Thoracic aorta (tissue), 2 donors: ENCODE data around the gene TTC9B. TPM values are rescaled to one million over a fixed set of nuclear protein-coding genes. Genes with fewer than 3 reads are reported as not detected.

ENCODE experiments used
- ATAC-seq: fragments of 150-250 bp; one replicate; pipeline ENCODE4 v1.8.0; 2017; ENCODE audit warnings: low read depth; ENCODE audit not compliant: insufficient number of reproducible peaks, low FRiP score
- DNase-seq: peaks from one replicate; pipeline ENCODE4 v3.0.0-alpha.2; 2020; ENCODE audit warnings: low spot score
- H3K27ac ChIP-seq, 2 donors: fragments of 200-600 bp; sonication (generic); 1 replicate in 1 of 2; 2 replicates in 1 of 2; pipeline ENCODE4 v1.5.1; 2016; ENCODE audit warnings: mild to moderate bottlenecking in 2 of 2, moderate library complexity in 2 of 2
- H3K27me3 ChIP-seq: fragments of 200-600 bp; sonication (generic); replicated peaks from 2 replicates; pipeline ENCODE4 v1.6.0; 2016; ENCODE audit warnings: mild to moderate bottlenecking; ENCODE audit not compliant: insufficient read depth
- H3K36me3 ChIP-seq: fragments of 200-600 bp; sonication (generic); one replicate; pipeline ENCODE4 v1.5.1; 2016
- H3K4me1 ChIP-seq, 2 donors: fragments of 200-600 bp; sonication (generic); 1 replicate in 1 of 2; 2 replicates in 1 of 2; pipeline versions ENCODE4 v1.5.1 to v1.6.0; 2016; ENCODE audit warnings: low read depth in 2 of 2, mild to moderate bottlenecking in 1 of 2; ENCODE audit not compliant: control insufficient read depth in 1 of 2
- H3K4me3 ChIP-seq: fragments of 200-600 bp; sonication (generic); 2 replicates; pipeline ENCODE4 v1.5.1; 2016; ENCODE audit warnings: mild to moderate bottlenecking
- H3K9me3 ChIP-seq: fragments of 200-600 bp; sonication (generic); 2 replicates; pipeline ENCODE4 v1.5.1; 2016
- CTCF ChIP-seq: fragments of 200-600 bp; sonication (generic); IDR thresholded peaks from one replicate; pipeline ENCODE4 v1.5.1; 2019; ENCODE audit warnings: antibody characterized with exemption
- total RNA-seq, 2 donors: library from RNA; depleted of rRNA; stranded (reverse); fragments of >200 nt; gene quantifications; one replicate each; pipeline versions ENCODE4 v1.1.0 to v1.2.3, GENCODE V29; 2016

The TTC9B gene
- total RNA-seq, 2 donors from 2014 or later: not detected

- no peaks in the 10 kb centered on the region for H3K27me3 ChIP-seq
- no peak overlapping the region for H3K27ac ChIP-seq
- peaks cover 0 to under 1% of the 10 kb centered on the region in 2 donors for H3K4me1 ChIP-seq
- no peak for DNase-seq
- no peak overlapping the region for H3K4me3 ChIP-seq
- H3K36me3 ChIP-seq: peaks cover 5% of the 10 kb centered on the region
- no peak for TF ChIP-seq CTCF
- no peaks in the 10 kb centered on the region for H3K9me3 ChIP-seq
- no peak for ATAC-seq
Observed at GRCh38 chr19:40247735-40248262, 29.6 kb upstream of the TTC9B start.

- Histone ChIP-seq H3K4me3 (no peak overlapping the region), H3K27me3 (no peaks in the 10 kb centered on the region), H3K27ac (no peak overlapping the region), H3K4me1 (peaks cover 0 to 7% of the 10 kb centered on the region in 2 donors), H3K36me3 (peaks cover 5% of the 10 kb centered on the region), H3K9me3 (no peaks in the 10 kb centered on the region)
- DNase-seq: no peak
- TF ChIP-seq CTCF: no peak
- no peak for ATAC-seq
Observed at GRCh38 chr19:40247178-40247577, 29.0 kb upstream of the TTC9B start.

GRCh38 chr19:40246292-40247073 lies 28.3 kb upstream of the TTC9B start:
- TF ChIP-seq CTCF: no peak
- ATAC-seq (no peak), DNase-seq (no peak)
- H3K4me3 ChIP-seq: no peak overlapping the region
- H3K4me1 ChIP-seq: peaks cover 0 to 13% of the 10 kb centered on the region in 2 donors
- H3K36me3 ChIP-seq: peaks cover 9% of the 10 kb centered on the region
- H3K27me3 ChIP-seq: no peaks in the 10 kb centered on the region
- H3K27ac ChIP-seq: no peak overlapping the region
- H3K9me3 ChIP-seq: no peaks in the 10 kb centered on the region

GRCh38 chr19:40245506-40246128 lies 27.4 kb upstream of the TTC9B start:
- peaks cover 0 to 13% of the 10 kb centered on the region in 2 donors for H3K4me1 ChIP-seq
- H3K9me3 ChIP-seq: no peaks in the 10 kb centered on the region
- H3K27ac ChIP-seq: no peak overlapping the region
- no peak for TF ChIP-seq CTCF
- DNase-seq: no peak
- H3K27me3 ChIP-seq: no peaks in the 10 kb centered on the region
- peaks cover 15% of the 10 kb centered on the region for H3K36me3 ChIP-seq
- H3K4me3 ChIP-seq: no peak overlapping the region
- ATAC-seq: no peak

- no peaks in the 10 kb centered on the region for H3K9me3 ChIP-seq
- peaks cover 20% of the 10 kb centered on the region for H3K36me3 ChIP-seq
- ATAC-seq: no peak
- no peak for DNase-seq
- no peak overlapping the region for H3K27ac ChIP-seq
- H3K27me3 ChIP-seq: no peaks in the 10 kb centered on the region
- no peak overlapping the region for H3K4me3 ChIP-seq
- peaks cover 0 to 13% of the 10 kb centered on the region in 2 donors for H3K4me1 ChIP-seq
- no peak for TF ChIP-seq CTCF
Observed at GRCh38 chr19:40244579-40245317, 26.6 kb upstream of the TTC9B start.
